HG03571 (cell line): ENCODE measurements around the gene C20orf144.

Experiments used
- ATAC-seq: cut with Tn5 transposase; IDR thresholded peaks from one replicate; pipeline ENCODE4 v1.9.1; 2021; ENCODE audit not compliant: unreplicated experiment

The C20orf144 gene

DNA sequence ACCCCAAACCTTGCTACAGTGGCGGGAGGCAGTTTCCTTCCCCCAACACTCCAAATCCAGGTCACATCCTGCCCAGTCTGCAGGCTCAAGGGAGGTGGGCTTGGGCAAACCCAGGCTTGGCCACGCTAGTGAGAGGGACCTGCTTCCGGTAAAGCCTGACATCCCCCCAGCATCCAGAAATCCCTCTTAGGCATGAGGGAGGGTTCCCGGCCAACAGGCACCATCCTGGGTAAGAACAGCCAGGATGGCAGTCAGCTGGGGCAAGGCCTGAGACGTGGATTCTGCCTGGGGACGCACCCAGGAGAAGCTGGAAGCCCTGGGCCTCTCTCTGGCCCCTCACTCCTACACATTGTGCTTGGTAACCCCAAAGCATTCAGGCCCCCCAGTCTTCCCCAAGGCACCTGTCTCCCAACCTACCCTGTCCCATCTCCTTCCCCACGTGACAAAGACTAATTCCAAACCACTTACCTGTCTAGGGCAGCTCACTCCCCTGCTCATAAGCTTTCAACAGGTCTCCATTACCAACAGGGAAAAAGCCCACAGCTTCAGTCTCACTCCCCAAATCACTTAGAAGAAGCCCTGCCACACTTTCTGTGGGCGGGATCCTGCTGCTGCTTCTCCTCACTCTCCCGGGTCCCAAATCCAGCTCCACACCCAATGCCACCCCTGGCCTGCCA, 2.1 kb downstream of the C20orf144 start:
- ATAC-seq: no peak

DNA sequence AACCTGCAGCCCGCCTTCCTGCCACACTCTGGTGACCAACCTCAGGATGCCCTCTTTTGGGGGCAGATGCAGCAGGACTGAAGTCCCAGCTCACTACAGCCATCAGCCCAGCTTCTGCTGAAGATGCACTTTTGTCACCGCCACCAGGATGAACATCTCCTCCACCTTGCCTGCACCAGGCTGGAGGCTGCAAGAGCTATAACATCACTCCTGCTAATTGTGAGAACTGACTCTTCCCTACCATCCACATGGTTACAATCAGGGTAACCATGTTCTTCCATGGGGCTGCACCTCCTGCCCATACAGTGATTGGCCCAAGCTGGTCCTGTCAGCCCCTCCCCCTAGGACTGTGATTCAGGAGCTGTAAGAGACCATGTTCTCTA, 2.6 kb downstream of the C20orf144 start:
- no peak for ATAC-seq

DNA sequence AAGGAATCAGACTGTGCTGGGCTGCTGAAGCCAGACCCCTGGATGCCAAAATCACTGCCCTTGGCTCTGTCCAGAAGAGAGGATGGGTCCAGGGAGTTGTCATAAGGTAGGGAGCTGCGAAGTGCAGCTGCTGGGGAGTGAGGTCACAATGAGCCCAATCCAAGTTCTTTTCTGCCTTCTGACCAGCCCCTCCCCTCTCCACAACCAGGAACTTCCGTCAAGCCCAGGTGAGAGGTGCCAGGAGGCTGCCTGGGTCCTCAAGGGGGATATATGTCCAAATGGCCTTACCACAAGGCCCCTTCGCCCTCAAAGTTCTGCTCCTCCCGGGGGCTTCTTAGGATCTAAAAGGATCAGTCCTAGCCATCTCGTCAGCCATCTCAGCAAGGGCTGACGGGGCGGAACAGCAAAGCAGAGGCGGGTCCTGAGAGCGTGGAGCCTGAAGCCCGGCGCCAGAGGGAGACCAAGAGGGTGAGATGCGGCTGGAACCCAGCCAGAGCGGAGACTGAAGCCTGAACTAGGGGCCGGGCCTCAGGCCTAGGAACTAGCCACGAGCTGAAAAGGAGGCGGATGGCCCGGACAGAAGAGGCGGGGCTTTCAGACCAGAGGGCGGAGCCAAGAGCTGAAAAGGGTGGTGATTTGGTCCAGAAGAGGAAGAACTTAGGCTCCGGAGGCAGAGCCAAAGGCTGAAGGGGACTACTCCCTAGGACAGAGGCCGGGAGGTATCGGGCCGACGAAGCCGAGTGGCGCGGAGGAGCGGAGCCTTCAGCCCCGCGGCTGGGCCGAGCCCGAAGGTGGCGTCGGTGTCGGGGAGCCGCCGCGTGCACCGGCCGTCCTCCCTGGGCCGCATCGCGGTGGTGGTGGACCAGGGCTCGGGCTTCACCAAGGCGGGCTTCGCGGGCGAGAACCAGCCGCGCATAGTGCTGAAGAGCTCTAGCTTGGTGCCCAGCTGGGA, 4.4 kb downstream of the C20orf144 start, which contains the start of gene ACTL10:
Gene ACTL10 (plus strand): TSS at position 651 of the 952 bp plus-strand sequence. CDS start 555 bp downstream, outside the sequence.
- peak; percentile 54 for ATAC-seq

DNA sequence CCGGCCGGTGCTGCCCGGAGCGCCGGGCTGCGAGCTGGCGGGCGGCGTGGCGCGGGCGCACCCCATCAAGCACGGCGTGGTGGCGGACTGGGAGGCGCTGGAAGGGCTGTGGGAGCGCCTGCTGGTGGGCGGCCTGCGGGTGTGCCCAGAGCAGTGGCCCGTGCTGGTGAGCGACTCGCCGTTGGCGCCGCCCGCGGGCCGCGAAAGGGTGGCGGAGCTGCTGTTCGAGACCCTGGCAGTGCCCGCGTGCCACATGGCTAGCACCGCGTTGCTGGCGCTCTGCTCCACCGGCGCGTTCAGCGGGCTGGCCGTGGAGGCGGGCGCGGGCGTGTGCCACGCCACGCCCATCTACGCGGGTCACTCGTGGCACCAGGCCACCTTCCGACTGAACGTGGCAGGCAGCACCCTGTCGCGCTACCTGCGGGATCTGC, 5.1 kb downstream of the C20orf144 start:
- peak; percentile 0 for ATAC-seq

DNA sequence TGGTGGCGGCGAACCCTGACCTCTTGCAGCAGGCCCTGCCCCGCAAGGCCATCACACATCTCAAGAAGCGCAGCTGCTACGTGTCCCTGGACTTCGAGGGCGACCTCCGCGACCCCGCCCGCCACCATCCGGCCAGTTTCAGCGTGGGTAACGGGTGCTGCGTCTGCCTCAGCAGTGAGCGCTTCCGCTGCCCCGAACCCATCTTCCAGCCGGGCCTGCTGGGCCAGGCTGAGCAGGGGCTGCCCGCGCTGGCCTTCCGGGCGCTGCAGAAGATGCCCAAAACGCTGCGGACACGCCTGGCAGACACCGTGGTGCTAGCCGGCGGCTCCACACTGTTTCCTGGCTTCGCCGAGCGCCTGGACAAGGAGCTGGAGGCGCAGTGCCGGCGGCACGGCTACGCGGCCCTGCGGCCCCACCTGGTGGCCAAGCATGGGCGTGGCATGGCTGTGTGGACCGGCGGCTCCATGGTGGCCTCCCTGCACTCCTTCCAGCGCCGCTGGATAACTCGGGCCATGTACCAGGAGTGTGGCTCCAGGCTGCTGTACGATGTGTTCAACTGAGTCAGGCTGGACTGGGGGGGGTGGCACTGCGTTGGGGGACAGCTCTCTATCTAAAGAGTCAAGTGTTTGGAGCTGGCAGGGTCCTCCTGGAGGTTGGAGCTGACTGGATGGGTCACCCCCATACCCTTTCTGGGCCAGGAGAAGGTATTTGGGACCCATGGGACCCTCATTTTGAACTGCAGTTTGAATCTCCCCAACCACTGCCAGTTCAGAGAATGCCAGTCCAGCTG, 5.7 kb downstream of the C20orf144 start:
- peak; percentile 29 for ATAC-seq

DNA sequence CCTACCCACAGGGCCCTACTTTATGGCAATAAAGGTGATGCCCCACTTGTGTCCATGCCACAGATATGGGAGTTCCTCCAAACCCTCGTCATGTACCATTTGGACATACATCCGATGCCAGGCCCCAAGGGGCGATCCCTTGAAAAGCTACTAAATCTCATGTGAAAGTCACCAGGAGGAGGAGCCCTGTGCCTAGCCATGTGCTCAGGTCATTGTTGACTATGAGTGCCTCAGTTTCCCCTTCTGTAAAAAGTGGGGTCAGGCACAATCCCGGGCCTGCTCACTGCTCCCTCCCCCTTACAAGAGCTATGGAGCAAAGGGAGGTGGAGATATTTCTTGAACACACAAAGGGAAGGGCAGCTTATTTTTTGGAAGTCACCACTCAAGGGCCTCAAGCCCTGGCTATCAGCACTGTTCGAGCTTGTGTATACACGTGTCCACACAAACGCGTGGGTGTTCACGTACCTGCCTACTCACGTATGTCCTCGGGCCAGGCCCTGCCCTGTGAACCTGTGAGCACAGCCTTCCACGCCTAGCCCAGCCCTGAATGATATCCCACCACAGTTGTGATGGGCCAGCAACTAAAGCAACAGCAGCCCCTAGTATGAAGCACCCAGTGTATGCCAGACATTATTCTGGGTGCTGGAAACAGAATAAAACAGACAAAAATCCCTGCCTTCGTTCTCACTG, 6.5 kb downstream of the C20orf144 start:
- no peak for ATAC-seq

DNA sequence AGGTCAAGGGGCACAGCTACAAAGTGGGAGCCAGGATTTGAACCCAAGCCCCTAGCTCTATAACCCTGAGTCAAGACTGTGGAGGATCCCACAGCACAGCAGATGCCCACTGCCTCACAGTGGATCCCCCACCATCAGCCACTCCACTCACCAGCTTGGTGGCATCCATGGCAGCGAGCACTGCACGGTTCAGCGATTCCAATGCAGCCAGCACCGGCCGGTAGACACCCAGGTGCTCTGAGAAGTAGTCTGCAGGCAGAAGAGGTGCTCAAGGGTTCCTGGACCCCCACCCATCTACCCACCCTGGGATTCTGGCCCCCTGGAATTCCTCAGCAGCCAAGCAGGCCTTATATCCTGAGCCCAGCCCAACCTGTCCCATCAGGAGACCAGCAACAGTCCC, 7.1 kb downstream of the C20orf144 start:
- ATAC-seq: no peak

DNA sequence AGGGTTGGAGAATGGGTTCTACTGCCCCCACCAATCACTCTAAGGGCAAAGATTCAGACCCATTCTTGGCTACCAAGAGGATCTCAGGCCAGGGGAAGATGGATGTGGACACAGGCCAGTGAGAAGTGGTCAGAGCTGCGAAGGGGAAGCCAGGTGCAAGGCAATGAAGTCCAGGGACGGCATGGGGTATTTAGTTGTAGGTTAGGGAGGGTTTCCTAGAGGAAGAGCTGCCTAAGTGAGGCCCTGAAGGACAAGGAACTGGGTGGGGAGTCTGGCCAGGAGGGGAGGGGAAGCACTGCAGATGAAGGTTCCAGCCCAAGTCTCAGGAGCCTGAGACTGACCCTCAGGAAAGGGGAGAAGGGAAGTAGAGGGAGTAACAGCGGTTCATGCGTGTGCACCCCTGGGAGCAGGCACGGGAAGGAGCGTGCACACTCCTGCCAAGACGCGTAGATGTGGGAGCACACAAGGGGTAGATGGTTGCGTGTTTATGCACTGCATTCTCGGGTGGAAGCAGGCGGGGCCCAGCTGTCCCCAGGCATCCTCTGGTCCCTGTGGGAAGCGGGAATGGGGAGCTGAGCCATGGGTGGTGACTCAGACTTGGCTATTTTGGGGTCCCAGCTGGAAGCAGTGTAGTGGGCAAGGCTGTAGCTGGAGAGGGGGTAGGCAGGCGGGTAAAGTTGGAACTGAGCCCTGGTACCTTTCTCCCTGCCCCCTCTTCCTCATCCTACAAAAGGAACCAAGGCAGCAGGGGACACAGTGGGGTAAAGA, 7.9 kb downstream of the C20orf144 start:
- ATAC-seq: no peak

DNA sequence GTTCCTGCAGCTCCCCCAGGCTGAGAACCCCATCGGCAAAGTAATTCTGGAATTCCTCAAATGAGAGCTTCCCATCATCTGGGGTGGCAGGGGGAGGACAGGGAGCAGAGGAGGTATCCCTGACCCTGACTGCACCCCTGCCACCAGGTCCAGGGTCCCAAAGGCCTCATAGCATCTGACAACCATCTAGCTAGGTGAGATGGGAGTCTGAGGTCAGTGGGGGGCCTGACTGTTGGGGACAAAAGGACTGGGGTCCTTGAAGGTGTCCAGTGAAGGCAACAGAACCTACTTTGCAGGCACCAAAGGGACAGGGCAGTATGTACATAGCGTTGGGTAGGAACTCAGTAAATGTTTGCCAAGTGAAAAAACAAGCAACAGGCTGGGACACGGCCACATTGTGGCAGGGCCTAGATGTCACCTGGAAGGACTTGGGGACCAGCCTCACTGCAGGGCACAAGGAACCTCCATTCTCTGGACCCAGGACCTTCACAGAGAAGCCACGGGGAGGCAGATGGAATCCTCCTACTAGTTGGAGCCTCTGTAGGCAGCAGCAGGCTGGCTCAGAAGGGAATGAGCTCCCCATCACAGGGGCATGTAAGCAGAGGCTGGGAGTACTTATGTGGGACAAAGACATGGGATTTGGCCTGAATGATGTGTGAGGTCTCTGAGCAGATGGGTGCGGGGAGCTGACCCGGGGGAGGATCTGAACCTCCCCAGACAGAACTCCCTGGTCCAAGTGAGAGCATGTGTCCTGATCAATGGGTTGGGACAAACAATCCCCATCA, 8.8 kb downstream of the C20orf144 start:
- ATAC-seq: no peak

DNA sequence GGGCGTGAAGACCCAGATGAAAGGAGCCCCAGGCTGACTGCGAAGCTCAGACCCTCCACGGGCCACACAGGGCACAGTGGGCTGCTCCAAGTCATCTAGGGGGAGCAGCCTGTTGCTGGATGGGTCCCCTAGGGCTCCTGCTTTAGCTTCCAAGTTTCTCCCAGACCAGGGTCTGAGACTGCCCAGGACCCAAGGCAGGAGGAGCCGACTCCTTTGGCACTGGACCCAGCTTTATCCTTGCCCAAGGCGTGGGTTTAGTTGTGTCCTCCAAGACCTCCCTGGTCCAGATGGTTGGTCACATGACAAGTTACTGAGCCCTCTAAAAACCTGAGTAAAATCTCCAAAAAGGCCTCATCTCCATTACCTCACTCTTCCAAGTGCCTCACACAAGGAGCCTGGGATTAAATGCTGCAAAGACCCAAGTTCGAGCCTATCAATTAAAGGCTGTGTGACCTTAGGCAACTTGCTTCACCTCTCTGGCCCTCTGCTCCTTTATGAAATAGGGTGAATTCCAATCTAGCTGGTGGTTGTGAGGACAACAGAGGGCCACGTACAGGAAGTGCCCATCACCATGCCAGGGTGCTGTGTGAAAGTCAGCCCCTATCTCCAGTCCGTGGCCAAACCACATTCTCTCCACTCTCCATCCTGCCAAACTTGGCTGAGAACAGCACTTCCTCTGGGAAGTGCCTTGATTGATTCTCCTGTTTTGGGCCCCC, 9.6 kb downstream of the C20orf144 start:
- ATAC-seq: no peak

DNA sequence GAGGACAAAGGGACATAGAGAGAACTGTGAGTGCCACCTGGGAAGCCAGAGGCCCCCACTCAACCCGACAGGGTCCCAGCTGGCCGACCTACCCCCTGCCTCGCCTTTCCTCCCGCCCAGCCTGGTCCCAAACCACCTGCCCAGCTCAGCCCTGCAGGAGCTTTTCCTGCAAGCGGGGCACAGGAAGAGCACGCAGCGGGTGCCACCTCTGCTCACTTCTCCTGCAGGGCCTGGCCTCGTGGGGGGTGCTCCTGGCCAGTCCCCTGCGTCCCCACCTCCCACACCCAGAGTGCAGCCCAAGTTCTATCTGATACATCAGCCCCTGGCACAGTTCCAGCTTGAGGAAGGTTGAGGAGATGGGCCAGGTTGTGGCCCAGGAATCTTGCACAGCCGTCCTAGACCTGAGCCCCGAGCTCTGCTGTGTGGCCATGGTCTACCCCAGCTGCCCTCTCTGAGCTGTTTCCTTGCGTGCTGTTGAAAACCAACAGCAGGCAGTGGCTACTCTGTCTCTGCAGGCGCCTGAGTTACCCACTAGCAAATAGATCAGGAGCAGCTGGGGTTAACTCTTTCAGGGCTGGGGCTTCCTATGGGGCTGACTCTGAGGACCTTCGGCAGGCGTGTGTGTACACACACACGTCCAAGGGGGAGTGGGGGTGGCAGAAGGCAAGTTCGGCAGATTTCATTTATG, 10.4 kb downstream of the C20orf144 start:
- ATAC-seq: no peak

DNA sequence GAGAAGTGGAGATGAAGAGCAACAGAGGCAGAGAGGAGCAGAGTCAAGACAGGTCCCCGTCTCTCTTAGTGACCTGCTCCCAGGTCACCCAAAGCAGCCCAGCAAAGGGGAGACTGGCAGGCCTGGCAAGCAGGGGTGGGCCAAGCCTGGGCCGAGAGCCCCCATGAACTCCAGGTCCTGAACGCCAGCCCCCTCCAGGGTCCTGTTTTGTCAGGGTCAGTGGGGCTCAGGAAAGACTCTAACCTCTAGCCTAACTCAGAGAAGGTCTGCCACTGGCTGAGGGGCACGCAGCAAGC, 10.9 kb downstream of the C20orf144 start:
- no peak for ATAC-seq

DNA sequence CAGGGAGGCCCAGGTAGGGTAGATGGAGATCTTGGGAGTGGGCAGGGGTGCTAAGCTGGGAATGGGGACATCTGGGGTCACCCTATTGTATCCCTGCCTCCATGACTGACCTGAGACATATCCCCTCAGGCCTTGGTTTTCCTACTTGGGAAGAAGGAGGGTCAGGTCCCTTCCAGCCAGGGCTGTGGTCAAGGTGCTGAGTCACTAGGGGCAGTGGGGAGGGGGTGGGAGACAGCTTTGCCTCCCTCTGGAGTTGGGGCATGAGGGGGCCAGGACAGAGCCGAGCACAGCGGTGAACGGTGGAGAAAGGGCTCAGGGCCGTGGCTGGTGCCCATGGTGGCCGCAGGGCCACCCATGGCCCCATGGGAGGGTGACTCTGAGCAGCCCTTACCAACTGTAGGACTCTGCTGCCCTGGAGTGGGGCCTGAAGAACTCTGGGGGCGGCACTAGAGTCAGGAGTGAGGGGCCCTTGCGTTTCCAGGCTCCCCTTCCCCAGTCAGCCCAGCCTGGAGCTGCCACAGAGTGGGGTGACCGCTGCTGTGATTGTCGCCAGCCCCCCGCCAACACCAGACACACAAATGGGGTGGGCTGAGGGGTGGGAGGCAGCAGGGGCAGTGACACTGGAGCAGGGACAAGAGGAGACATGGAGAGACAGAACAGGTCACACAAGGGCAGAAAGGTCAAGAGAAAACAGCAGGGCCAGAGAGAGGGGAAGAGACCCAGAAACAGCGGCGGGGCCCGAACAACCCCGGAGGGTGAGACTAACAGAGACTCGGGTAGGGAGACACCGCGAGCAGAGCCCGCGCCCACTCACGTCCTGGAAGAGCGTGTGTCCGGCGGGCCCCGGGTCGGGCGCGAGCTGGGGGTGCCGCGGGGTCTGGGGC, 11.5 kb downstream of the C20orf144 start:
- no peak for ATAC-seq

DNA sequence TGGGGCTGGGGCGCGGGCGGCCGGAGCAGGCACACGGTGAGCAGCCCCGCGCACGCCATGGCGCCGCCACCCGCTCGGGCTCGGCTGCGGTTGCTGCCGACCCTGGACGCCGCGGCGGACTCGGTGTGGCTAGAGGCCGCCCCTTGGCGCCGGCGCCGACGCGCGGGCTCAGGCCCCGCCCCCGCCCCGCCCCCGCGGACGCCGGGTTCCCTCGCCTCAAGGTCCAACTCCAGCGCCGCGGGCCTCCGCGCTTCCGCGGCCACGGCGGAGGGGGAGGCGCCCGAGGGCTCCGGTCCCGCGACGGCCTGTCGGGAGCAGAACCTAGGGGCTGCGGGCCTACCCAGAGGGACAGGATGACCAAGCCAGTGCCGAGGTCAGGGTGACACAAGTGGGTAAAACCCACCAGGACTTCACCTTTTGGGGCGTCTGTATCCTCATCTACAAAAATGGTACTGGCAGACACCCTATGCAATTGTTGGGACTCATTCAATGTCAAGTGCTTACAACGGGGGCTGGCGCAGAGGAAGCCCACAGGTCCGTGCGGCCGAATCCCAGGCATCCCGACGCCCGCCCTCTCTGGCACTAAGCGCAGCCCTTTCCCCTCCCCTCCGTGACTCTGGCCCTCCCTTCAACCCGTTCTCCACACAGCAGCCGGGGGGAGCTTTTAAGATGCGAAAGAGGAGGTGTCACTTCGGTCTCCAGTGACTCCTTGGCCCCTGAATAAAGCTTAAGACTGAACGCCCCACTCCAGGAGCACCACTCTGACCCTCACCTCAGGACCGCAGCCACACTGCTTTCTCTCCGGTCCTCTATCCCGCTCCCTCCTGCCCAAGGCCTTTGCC, 12.4 kb downstream of the C20orf144 start, which contains the start of gene NECAB3:
Gene NECAB3 (minus strand): TSS at position 135 of the 842 bp plus-strand sequence. CDS start 76 bp downstream, at position 59.
- ATAC-seq: no peak

DNA sequence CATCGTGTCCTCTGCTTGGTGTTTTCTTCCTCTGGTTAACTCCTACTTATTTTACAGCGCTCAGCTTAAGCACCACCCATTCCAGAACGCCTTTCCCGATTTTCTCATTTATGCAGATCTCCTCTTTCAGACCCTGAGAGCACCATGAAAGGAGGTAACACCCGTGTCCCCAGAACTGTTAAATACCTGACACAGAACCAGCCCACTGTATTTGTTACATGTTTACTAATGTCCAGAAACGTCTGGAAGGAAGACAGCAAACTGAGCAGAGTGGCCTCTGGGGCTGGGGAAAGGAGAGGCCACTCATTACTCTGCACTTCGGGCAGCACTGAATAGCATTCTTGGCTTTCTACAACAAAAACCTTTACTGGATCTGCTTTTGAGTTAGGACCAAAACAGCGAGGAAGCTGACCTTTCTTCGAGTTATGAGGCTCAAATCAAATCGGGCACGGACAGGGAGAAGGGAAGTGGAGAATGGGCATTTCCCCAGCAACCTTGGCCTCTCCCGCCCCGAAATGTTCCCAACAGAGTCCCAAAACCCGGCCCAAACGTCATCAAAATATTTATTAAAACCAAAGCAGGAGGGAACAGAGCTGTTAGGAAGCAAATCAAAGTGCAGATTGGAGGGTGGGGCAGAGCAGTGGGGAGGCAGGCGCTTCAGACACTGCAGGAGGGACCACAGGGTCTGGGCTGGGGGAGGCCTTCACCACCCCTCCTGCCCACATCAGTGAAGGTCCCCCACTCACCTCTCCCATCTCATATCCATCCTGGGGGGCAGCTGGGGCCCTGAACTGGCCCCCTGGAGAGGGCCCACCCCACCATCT, 13.2 kb downstream of the C20orf144 start:
- no peak for ATAC-seq
